Uterus (tissue), 2 donors: ENCODE results near the gene ADI1.

Experiments
- CTCF ChIP-seq, 4 experiments: fragments of 200-600 bp in 2 of 4; fragments of 450-650 bp in 2 of 4; sonication (generic) in 2 of 4; IDR thresholded peaks; one replicate each; pipeline ENCODE4 v1.5.1; 2016 to 2019; ENCODE audit warnings: antibody characterized with exemption in 4 of 4, mild to moderate bottlenecking in 2 of 4, moderate library complexity in 1 of 4
- POLR2A ChIP-seq, 2 donors: fragments of 450-650 bp; IDR thresholded peaks; one replicate each; pipeline ENCODE4 v1.6.1; 2016; ENCODE audit warnings: antibody characterized with exemption in 2 of 2, mild to moderate bottlenecking in 1 of 2, moderate library complexity in 1 of 2

- TF ChIP-seq CTCF (IDR thresholded peaks at IDR 0.05) (no peak), POLR2A (IDR thresholded peaks at IDR 0.05) (no peak)
These were observed 44.2 kb upstream of the ADI1 start for GRCh38 chr2:3563521-3563976.
